GM12891 (cell line): ENCODE measurements around the gene L3MBTL1.

Experiments used
- PAX5 ChIP-seq: IDR thresholded peaks from 2 replicates; pipeline ENCODE4 v1.6.1; 2011; ENCODE audit warnings: low read length, moderate library complexity, mild to moderate bottlenecking; ENCODE audit not compliant: insufficient read depth, severe bottlenecking
- POLR2A ChIP-seq: IDR thresholded peaks from 2 replicates; pipeline ENCODE4 v1.6.1; 2011; ENCODE audit warnings: low read depth, low read length, control low read depth
- POLR2AphosphoS5 ChIP-seq: IDR thresholded peaks from 2 replicates; pipeline ENCODE4 v1.6.1; 2011; ENCODE audit warnings: low read depth, low read length, control low read depth
- POU2F2 ChIP-seq: IDR thresholded peaks from 2 replicates; pipeline ENCODE4 v1.6.1; 2011; ENCODE audit warnings: low read depth, mild to moderate bottlenecking, control low read depth, low read length, moderate library complexity
- TAF1 ChIP-seq: IDR thresholded peaks from 2 replicates; pipeline ENCODE4 v1.6.1; 2011; ENCODE audit warnings: low read depth, low read length, control low read depth

DNA sequence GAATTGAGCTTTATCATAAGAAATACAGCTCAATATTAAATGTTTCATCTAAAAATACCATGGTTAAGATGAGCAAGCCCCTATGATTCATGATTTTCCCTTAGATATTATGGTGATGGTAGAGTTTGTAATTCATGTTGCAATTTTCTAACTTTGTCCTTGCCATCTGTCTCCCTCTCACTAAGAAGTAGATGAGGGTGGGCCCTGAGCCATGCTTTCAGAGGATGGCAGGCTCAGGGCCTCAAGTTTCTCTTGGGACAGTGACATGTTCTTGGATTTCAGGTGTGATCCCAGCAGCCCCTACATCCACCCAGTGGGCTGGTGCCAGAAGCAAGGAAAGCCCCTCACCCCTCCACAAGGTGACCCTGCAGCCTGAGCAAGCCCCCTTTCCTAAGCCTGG, 25.6 kb downstream of the L3MBTL1 start:
- no peak for TF ChIP-seq POU2F2
- TF ChIP-seq POLR2A: no peak
- TF ChIP-seq PAX5: no peak
- TF ChIP-seq TAF1: no peak
- TF ChIP-seq POLR2AphosphoS5: no peak
